ENCODE measurements around the gene WWOX. TPM values are rescaled to one million over a fixed set of nuclear protein-coding genes. Genes with fewer than 3 reads are reported as not detected.

Gene WWOX
- total RNA-seq, 1 experiment from 2014 or later, result 28.3 TPM

GRCh38 chr16:78192734-78193488 lies 93.5 kb downstream of the WWOX start:
- intact Hi-C loops (cut with micrococcal nuclease), result no loop called here
- TF ChIP-seq EZH2phosphoT487 (IDR thresholded peaks at IDR 0.05; ENCODE audit: borderline replicate concordance, low read length), result no peak
- no peak for TF ChIP-seq EZH2 (IDR thresholded peaks at IDR 0.05; ENCODE audit: low read length, unreplicated experiment)
- TF ChIP-seq CTCF (conservative IDR thresholded peaks at IDR 0.05; ENCODE audit: low read depth, low read length), result no peak
- CTCF ChIA-PET, result no interaction called here

GRCh38 chr16:78194948-78195347 lies 95.5 kb downstream of the WWOX start:
- ATAC-seq, result no peak
- Histone ChIP-seq H3K9me2 (replicated peaks; ENCODE audit: low read length) (no peaks in the 10 kb centered on the region), H3K36me3 (ENCODE audit: low read depth, low read length) (no peaks in the 10 kb centered on the region), H3K4me3 (ENCODE audit: low read length) (no peak overlapping the region), H3F3A (ENCODE audit: low read length, unreplicated experiment) (no peaks in the 10 kb centered on the region), H3K9ac (ENCODE audit: low read length) (no peak overlapping the region), H3K9me3 (ENCODE audit: low read length) (no peaks in the 10 kb centered on the region), H4K20me1 (ENCODE audit: low read length) (no peaks in the 10 kb centered on the region), H3K27me3 (ENCODE audit: low read length) (no peaks in the 10 kb centered on the region), H3K4me1 (ENCODE audit: insufficient read depth, low read length) (no peaks in the 10 kb centered on the region), H3K27ac (ENCODE audit: low read length) (no peak overlapping the region), H3K4me2 (ENCODE audit: low read length) (no peak overlapping the region), H3K79me2 (ENCODE audit: low read length) (no peaks in the 10 kb centered on the region), H2AFZ (ENCODE audit: low read length) (no peak overlapping the region)
- no peak for DNase-seq
- no TSS peak for BruUV-seq (replicated peaks)
- POLR2A ChIA-PET (ENCODE audit: unreplicated experiment), result no interaction called here
- intact Hi-C loops (cut with micrococcal nuclease), result no loop called here
- TF ChIP-seq EZH2phosphoT487 (IDR thresholded peaks at IDR 0.05; ENCODE audit: borderline replicate concordance, low read length) (no peak), CTCF (conservative IDR thresholded peaks at IDR 0.05; ENCODE audit: low read depth, low read length) (no peak), EZH2 (IDR thresholded peaks at IDR 0.05; ENCODE audit: low read length, unreplicated experiment) (no peak)
- CTCF ChIA-PET, result no interaction called here

More at GRCh38 chr16:78192734-78193488, 93.5 kb downstream of the WWOX start:
- Histone ChIP-seq H3K4me3 (ENCODE audit: low read length) (no peak overlapping the region), H3F3A (ENCODE audit: low read length, unreplicated experiment) (no peaks in the 10 kb centered on the region), H3K79me2 (ENCODE audit: low read length) (no peaks in the 10 kb centered on the region), H3K9ac (ENCODE audit: low read length) (no peak overlapping the region), H3K27ac (ENCODE audit: low read length) (no peak overlapping the region), H2AFZ (ENCODE audit: low read length) (no peak overlapping the region), H3K27me3 (ENCODE audit: low read length) (no peaks in the 10 kb centered on the region), H4K20me1 (ENCODE audit: low read length) (no peaks in the 10 kb centered on the region), H3K4me1 (ENCODE audit: insufficient read depth, low read length) (no peaks in the 10 kb centered on the region), H3K4me2 (ENCODE audit: low read length) (no peak overlapping the region), H3K36me3 (ENCODE audit: low read depth, low read length) (no peaks in the 10 kb centered on the region), H3K9me3 (ENCODE audit: low read length) (no peaks in the 10 kb centered on the region), H3K9me2 (replicated peaks; ENCODE audit: low read length) (no peaks in the 10 kb centered on the region)
- POLR2A ChIA-PET (ENCODE audit: unreplicated experiment), result no interaction called here
- ATAC-seq (no peak), DNase-seq (no peak)
- no TSS peak for BruUV-seq (replicated peaks)

- no peak overlapping the region for H3K9ac ChIP-seq (ENCODE audit: low read length)
- POLR2A ChIA-PET (ENCODE audit: unreplicated experiment), result no interaction called here
- no peak overlapping the region for H3K4me3 ChIP-seq (ENCODE audit: low read length)
- no peaks in the 10 kb centered on the region for H3K9me3 ChIP-seq (ENCODE audit: low read length)
- CTCF ChIA-PET, result no interaction called here
- intact Hi-C loops (cut with micrococcal nuclease), result no loop called here
- no peak for TF ChIP-seq EZH2 (IDR thresholded peaks at IDR 0.05; ENCODE audit: low read length, unreplicated experiment)
- TF ChIP-seq EZH2phosphoT487 (IDR thresholded peaks at IDR 0.05; ENCODE audit: borderline replicate concordance, low read length), result no peak
- no peak for TF ChIP-seq CTCF (conservative IDR thresholded peaks at IDR 0.05; ENCODE audit: low read depth, low read length)
- H3F3A ChIP-seq (ENCODE audit: low read length, unreplicated experiment), result no peaks in the 10 kb centered on the region
- no peaks in the 10 kb centered on the region for H3K79me2 ChIP-seq (ENCODE audit: low read length)
- no peak for ATAC-seq
- no peaks in the 10 kb centered on the region for H4K20me1 ChIP-seq (ENCODE audit: low read length)
- DNase-seq, result no peak
- H3K27ac ChIP-seq (ENCODE audit: low read length), result no peak overlapping the region
- no peaks in the 10 kb centered on the region for H3K9me2 ChIP-seq (replicated peaks; ENCODE audit: low read length)
- H3K36me3 ChIP-seq (ENCODE audit: low read depth, low read length), result no peaks in the 10 kb centered on the region
- no peak overlapping the region for H2AFZ ChIP-seq (ENCODE audit: low read length)
- no peaks in the 10 kb centered on the region for H3K27me3 ChIP-seq (ENCODE audit: low read length)
- H3K4me2 ChIP-seq (ENCODE audit: low read length), result no peak overlapping the region
- H3K4me1 ChIP-seq (ENCODE audit: insufficient read depth, low read length), result no peaks in the 10 kb centered on the region
- no TSS peak for BruUV-seq (replicated peaks)
Measured at GRCh38 chr16:78195797-78196196, 96.3 kb downstream of the WWOX start.
